CD4-positive, alpha-beta T cell treated with Interleukin-17A for 4 hours (primary cell): ENCODE measurements around the gene TFR2.

Experiments used
- DNase-seq: peaks from one replicate; pipeline ENCODE4 v3.0.0-alpha.2; 2020; ENCODE audit warnings: mixed read lengths

TFR2 gene

DNA sequence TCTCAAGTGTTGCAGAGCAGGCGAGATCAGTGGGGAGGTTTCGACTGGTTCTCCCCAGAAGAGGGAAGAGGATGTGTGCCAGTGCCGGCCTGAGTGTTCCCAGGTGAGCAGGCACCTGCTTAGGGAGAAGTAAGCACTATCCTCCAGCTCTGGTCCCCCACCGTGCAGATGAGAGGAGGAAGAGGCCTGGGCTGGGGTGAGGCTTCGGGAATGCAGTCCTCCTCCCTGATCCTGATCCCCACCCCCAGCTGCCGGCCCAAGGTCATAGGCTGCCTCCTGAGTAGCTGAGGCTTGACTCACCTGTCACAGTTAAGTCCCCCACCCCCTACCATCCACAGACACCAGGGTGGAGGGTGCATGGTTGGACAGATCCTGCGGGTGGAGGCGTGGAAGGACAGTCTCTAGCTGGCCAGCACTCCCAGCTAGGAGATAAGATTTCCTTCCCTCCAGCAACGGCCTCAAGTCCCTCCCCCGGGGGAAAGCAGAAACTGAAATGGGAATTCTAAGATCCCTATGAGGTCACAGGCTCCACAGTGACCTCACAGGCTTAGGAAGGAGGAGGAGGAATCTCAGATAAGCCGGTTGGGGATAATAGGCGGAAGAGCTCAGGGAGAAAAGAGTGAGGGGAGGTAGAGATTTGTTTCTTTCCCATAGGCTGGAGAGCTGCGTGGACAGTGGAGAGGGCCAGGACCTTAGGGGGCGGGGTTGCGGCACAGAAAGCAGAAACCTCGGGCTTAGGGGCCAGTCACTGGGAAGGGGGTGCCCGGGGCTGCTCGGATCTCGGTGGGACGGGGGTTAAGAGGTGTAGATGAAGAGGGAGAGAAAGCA, 56.5 kb downstream of the TFR2 start:
- peak; percentile 21 for DNase-seq

DNA sequence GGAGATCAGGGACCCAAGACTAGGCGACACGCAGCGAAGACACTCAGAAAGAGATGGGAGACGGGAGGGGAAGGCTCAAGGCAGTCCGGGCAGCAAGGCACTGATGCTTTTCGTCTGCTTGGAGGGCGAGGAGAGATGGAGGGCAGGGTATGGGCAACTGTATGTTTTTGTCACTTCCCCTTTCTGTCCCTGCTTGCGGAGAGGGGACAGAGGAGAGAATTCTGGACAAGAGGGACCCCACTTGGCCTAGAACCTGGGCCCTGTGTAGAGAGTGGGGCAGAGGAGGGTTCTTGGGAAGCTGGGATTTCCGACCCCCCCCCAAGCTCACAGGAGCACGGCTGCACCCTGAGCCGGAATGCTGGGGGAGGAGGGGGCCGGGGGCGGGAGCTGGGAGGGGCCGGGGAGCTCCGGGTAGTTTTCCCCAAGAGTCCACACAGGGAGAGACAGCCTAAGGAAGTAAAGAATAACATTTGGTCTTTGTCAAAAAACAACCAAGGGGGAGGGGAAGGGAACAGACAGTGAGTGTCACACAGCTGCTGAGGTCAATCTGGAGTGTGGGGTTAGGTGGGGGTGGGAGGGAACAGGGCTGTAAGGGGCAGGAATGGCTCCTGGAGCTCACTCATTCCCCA, 57.2 kb downstream of the TFR2 start:
- no peak for DNase-seq

DNA sequence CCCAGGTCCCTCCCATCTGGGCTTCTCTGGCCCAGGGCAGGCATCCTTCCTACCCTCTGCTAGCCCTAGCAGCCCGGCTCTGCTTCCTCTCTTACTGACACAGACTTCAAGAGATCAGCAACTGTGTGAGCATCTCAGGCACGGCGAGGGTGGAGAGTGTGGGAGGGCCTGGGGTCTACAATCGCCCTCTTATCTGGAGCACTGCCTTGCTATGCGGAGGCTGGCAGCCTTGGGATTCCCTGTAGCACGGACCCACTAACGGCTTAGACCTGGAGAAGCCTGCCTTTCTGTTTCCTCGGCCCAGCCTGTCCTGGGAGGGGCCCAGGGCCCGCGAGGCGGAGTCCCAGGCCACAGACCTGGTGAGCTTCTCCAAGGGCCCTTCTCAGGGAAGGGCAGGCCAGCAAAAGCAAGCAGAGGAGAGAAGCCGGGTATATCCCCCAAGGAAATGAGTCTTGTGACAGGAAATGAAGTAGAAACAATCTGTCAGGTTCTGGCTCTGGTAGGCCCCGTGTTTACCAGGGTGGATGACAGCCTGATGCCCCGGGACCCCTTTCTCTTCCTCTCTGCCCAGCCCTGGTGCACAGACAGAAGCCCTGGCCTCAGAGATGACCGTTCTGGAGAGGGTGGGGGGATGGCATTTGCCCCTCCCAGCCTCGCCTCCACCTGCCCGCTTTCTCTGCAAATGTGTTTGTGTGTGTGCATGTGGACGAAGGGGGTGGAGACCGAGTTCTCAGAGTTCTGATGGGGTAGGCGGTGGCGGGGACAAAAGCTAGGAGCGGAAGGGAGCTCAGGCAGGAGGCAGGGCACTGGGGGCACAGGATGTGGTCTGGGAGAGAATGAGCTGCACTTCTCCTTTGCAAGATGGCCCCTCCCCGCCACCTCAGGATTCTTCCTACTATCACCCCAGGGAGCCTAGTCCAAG, 58.0 kb downstream of the TFR2 start:
- peak; percentile 78 for DNase-seq

DNA sequence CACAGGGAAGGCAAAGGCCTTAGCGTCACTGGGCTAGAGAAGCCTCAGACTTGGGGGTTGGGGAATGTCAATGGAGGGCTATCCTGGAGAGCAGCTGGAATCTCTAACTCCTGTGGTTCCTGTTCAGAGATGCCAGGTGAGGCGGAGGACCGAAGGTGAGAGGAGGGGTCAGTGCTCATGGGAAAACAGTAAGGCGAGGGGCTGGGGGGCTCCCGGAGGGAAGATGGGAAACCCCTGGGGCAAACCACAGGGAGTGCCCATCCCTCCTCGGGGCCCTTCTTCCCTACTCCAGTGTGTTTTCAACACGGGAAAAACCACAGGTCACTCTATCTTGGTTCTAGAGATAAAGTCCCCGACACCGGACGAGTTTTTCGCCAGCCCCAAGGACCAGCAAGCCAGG, 58.7 kb downstream of the TFR2 start:
- no peak for DNase-seq

DNA sequence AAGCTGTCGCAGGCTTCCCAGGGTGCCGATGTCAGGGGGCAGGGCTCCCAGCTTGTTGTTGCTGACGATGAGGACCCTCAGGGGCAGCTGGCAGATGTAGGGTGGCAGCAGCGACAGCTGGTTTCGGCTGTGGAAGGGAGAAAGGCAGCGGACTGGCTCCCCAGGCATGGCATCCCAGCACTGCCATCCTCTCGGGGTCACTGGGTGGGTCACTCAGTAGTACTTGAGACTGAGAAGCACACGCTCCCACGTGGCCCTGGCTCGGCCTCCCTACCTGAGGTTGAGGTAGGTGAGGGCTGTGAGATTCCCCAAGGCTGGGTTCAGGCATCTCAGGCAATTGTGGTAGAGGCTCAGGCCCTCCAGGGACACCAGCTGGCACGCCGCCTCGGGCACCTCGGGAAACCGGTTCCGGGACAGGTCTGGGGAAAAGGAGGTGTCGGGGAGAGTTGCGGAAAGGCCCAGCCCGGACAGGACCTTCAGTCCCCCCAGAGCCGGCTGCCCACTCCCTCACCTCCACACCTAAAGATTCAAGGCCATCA, 59.2 kb downstream of the TFR2 start:
- DNase-seq: no peak

DNA sequence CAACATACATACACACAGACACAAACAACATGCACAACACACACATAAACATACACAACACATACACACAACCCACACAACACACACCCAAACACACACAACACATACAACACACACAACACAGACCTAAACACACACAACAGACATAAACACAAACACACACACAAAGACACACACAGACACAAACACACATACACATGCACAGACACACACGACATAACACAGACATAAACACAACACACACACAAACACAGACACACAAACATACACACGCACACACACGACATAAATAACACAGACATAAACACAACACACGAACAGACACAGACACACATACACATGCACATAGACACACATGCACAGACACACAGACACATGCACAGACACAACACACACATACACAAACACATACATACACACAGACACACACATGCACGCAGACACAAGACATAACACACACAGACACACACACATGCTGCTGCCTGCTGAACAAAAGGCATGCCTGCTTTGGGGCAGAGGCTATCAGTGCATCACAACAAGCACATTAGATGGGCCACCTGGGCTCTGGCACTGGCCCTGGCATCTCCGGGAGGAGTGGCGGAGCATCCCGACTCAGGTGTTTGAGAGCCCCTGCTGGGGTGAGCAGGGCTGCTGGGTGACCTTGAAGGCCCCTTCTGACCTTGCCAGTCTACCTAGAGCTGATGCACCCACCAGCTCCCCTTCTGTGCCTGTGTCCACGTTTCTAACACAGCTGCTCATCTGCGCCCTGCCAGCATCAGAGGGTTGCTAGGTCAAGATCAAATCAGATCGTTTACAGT, 60.7 kb downstream of the TFR2 start:
- no peak for DNase-seq

DNA sequence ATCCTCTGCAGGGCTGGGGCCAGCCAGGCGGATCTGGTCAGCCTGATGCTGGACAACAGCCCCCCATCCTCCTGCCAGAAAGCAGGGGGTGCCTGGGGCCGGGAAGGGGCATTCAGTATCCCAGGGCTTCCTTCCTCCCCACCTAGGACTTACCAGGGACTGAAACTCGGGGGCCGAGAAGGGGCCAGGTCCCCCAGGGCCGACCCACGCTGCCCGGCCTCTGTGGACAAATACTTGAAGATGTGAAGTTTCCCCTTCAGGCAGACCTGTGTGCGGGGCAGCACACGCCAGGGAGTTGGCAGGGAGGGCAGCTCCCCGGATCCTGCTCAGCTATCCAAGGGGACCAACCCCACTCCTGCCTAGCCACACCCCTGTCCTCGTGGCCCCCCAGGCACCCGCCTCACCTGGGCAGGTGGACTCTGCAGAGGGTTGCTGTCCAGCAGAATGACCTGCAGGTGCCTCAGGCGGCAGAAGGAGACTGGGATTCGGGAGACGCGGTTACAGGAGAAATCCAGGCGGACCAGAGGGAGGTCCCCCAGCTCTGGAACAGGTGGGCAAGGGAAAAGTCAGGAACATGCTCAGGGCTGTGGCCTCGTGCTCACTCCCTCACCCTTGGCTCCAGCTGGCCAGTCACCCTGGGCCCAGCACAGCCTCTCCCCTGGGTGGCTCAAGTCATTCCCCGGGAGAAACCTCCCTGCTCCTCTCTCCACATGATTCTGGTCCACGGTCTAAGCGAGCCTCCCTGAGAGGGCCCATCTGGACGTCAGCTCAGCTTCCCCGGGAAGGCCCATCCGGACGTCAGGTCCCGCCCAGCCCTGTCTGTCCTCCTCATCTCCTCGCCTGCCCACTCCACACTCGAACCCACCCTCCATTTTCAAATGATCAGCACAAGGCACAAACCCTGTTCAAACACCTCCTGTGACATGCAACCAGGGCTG, 62.8 kb downstream of the TFR2 start:
- no peak for DNase-seq

DNA sequence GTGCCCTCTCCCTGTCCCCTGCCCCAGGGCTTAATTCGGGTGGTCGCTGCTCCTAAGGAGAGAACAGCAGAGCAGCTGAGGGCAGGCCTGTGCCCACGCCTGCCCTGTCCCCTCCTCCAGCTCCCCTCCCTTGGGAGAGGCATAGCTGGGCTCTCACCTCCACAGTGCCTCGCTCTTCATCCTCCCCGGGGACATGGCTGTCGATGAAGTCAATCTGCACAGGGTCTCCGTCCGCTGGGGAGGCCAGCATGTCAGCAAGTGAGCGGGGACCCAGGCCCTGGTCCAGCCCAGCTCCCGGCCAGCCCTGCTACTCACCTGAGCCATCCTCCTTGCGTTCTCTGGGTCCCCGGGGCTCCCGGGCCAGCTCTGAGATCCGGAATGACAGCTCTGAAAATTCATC, 63.8 kb downstream of the TFR2 start:
- DNase-seq: no peak

DNA sequence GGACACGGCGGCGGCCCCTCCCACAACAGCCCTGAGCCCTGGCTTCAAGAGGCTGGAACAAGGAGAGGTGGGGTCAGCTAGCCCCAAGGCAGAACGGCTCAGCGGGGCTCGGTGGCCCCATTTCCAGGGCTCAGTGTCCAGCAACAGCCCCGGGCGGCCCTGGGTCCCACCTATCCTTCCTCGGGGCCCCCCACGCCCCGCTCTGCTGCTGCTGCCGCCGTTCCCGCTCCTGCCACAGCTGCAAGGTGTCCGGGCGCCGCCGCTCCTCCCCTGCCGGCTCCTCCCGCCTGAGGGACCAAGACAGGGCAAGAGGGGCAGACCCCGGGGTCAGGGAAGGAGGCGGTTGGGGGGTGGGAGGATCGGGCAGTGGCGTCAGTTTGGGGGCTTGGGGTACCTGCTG, 64.2 kb downstream of the TFR2 start:
- no peak for DNase-seq

DNA sequence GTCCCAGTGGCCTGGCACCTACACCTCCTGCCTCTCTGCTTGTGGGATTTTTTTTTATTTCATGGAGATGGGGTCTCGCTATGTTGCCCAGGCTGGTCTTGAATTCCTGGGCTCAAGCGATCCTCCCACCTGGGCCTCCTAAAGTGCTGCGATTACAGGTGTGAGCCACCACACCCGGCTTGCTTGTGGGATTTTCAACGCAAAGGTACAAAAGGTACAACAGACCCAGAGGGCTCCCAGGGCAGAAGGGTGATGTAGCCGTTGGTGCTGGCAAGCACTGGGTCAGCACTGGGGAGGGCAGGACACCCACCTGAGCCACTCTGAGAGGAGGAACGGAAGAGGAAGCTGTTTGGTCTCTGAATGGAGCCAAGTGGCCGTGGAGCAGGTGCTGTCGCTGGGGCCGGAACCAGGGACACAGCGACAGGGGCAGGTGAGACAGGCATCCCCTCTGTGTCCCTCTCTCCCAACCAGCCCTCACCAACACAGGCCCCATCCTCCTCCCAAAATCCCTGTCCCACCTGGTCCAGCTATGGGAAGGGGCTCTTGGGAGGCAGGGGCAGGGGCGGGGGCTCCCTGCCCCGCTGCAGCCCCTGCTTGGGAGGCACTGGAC, 64.9 kb downstream of the TFR2 start:
- DNase-seq: no peak

DNA sequence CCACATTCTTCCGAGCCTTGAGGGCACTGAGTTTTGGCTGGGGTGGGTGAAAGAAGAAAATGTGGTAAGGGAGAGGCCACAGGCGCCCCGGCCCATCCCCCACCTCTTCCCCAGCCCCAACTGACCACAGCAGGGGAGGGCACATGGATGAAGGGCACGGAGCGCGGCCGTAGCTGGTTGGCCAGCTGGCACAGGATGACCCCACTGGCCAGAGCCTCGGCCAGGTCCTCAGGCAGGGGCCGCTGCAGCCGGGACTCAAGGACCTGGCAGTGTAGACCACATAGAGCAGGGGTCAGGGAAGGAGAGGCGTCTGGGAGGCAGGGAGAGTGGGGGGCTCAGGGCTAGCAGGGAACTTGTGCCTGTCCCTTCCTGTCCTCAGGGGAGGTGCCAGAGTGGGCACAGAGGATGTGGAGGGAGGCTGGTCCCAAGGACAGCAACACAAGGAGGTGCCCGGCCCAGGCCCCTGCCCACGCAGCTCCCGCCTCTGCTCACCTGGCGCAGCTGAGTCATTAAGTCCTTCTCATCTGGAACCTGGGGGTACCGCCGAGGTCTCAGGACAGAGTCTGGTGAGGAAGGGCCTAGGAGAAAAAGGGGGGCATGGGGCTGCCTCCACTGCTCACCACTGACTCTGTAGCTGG, 65.5 kb downstream of the TFR2 start:
- DNase-seq: no peak

DNA sequence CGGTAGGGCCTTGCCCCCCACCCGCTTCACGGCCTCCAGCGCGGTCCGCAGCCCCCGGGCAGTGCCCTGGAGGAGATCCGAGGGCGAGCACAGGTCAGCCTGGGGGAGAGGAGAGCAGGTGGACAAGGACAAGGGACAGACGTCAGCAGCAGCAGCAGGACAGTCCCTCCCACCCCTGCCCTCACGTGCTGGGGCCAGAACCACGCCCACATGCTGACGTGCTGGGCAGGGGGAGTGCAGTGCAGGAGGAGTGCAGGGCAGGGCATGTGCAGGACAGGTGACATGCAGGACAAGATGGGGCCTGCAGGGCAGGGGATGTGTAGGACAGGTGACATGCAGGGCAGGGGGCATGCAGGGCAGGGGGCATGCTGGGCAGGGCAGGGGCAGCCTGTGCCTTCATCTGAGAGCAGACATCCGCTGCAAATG, 66.1 kb downstream of the TFR2 start:
- DNase-seq: no peak

DNA sequence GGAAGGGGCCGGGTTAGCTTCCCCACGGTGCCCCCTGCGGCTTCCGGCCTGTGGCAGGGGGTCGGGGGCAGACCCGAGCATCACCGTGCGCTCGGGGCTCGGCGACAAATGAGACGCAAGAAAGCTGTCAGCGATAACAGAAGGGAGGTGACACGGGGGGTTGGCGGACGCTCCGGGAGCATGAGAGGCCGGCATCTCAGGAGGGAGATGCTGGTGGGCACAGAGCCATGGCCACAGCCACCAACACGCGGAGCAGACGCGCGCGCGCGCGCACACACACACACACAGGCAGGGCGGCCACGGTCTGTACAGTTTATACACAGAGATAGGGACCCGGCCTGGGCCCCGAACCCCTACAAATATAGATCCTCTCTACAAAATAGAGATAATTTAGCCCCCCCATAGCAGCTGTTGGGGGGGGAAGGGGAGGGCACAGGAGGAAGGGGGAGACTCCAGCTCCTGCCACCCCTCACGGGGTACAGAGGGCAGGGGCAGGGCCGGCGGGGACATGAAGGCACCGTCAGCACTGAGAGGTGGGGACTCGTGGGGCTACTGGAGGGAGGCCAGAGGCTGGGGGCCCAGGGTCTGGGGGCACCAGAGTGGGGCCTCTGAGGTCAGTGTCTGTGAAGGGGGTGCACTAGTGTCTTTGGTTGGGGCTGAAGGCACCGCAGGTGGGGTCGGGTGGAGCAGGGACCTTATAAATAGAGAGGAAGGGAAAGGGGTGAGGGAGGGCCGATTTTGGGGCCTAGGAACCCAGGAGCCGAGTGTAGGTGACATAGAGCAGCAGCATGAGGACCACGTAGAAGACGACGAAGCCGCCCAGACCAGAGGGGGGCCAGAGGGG, 66.8 kb downstream of the TFR2 start:
- DNase-seq: no peak

DNA sequence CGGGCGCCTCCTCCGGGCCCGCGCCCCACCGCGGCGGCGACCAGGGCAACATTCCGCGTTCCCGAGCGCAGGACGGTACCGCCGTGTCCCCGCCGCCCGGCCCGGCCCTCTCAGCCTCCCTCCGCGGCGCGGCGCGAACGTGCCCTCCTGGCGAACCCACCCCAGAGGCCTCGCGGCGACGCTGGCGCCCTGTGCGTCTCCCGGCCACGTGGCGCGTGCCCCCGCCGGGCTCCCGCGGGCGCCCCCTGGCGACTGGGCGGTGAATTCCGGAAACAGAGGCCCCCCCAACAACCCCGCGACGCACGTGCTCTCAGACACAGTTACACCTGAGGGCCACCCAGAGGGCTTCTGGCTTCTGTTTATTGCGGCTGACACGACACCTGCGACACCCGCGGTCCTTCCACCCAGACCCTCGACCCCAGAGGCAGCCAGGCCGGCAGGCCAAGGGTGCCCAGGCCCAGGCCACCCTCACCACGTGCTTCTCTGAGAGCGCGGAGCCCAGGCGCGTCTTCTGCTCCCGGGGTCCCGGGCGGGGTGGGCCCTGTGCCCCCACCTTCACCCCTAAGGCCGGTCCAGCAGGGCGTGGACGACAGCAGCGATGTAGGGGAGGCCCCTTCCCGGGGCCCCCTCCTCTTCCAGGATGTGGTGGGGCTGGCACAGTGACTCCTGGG, 67.5 kb downstream of the TFR2 start, which contains the start of gene SAP25:
Gene SAP25, minus strand, starts transcription at position 210 of the 671 bp plus-strand sequence. Its CDS starts 158 bp downstream, at position 52.
- DNase-seq: no peak

DNA sequence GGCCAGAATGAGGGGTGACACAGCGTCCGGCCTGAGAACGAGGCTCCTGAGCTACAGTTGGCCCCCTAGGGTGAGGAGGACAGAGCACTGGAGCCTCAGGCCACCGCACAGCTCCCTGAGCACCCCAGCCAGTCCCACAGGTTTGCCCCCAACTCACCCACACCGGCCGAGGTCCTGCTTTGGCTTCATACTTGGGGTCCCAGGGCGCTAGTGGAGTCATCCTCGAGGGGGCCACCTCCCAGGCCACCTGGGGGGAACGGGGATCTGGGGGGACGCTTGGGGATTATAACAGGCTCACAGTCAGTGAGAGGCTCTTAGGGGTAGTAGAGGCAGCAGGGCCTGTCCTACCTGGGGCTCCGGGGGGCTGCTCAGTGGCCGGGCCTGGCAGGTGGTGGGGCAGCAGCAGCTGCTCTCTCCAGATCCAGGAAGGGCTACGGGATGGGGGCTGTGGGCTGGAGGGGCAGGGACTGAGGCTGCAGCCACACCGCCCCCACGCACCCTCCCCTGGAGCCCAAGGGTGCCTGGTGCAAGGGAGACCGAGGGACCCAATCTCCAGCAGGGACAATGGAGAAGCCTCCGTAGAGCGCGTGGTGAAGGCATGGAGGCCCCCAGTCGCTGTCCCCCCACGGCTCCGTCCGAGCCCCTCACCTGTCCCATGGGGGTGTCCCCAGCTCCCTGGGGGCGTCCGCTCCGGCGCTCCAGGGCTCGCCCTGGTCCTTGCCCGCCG, 68.2 kb downstream of the TFR2 start:
- no peak for DNase-seq

DNA sequence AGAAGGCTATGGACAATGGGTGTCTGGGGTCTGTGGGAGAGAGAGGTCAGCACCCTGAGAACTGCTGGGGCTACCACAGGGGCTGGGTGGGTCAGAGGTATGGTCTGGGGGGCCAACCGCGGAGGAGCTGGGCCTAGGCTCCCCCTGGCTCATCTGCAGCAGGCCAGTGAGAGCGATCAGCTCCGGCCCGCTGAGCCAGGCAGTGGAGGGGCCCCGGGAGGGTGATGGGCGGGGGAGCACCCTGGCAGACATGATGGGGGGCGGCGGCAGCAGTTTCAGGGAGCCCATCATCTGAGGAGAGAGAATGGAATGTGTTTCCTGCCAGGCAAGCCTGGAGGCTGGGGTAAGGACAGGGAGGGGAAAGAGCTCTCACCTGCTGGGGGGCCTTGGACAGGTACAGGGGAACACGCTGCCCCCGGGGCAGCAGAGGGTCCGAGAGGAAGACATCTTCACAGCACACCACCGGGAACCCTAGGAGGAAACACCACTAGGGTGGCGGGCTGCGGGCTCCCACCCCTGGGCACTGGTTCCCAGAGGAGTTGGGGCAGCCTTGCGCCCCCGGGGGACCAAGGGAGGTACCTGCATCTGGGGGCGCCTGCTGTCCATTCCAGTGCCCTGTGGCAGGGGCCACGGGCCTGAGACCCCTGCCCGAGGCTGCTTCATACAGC, 68.9 kb downstream of the TFR2 start:
- DNase-seq: no peak

DNA sequence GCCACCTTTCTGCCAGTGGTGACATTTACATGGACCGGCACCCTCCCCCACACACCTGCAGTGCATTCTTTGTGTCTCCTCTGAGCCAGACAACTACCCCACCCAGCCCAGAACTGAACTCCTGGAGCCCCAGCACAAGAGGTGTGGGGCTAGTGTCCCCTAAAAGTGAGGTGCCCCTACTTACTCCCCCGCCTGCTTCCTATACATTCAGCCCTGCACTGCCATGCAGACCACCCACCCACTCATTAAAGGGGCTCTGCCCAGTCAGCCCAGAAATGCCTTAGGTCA, 69.6 kb downstream of the TFR2 start:
- no peak for DNase-seq
